Activated T-helper 17 cell treated with anti-CD3 and anti-CD28 coated beads, Interleukin-2, amount 50 U/mL, for 72 hours (primary cell): ENCODE data around the gene C19orf73. TPM values are rescaled to one million over a fixed set of nuclear protein-coding genes. Genes with fewer than 3 reads are reported as not detected.
A peak's percentile ranks its signal among the peaks of the same experiment; 100 is the strongest.

ENCODE experiments used
- ATAC-seq: fragments of 150-1000 bp; cut with Tn5 transposase; replicated peaks from 2 replicates; pipeline ENCODE4 v1.10.0; 2021; ENCODE audit warnings: mild to moderate bottlenecking, moderate library complexity
- H3K27ac Mint-ChIP-seq: one replicate; pipeline ENCODE4 v1.8.0; 2022; ENCODE audit warnings: mixed read lengths
- H3K27me3 Mint-ChIP-seq: one replicate; pipeline ENCODE4 v1.8.0; 2022; ENCODE audit warnings: mixed read lengths
- H3K36me3 Mint-ChIP-seq: one replicate; pipeline ENCODE4 v1.8.0; 2022; ENCODE audit warnings: low read depth, mild to moderate bottlenecking, mixed read lengths
- H3K4me1 Mint-ChIP-seq: one replicate; pipeline ENCODE4 v1.8.0; 2022; ENCODE audit warnings: mixed read lengths
- H3K4me3 Mint-ChIP-seq: one replicate; pipeline ENCODE4 v1.8.0; 2022; ENCODE audit warnings: mild to moderate bottlenecking, mixed read lengths
- H3K9me3 Mint-ChIP-seq: one replicate; pipeline ENCODE4 v1.8.0; 2022; ENCODE audit warnings: mixed read lengths
- total RNA-seq, 2 donors: library from RNA; stranded (reverse); gene quantifications; one replicate each; pipeline ENCODE4 v1.2.3, GENCODE V29; 2022

C19orf73 gene, protein sequence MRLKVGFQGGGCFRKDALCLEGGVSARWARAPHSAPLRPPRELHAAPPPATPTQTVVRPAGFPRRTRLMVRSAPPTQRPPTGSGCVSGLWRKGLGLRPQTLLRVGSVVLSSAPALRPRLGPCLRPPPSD
- total RNA-seq, result 1 to 10 TPM in 1 of 2 donors, under 1 TPM in 1; 0.50 to 1.3 TPM

DNA sequence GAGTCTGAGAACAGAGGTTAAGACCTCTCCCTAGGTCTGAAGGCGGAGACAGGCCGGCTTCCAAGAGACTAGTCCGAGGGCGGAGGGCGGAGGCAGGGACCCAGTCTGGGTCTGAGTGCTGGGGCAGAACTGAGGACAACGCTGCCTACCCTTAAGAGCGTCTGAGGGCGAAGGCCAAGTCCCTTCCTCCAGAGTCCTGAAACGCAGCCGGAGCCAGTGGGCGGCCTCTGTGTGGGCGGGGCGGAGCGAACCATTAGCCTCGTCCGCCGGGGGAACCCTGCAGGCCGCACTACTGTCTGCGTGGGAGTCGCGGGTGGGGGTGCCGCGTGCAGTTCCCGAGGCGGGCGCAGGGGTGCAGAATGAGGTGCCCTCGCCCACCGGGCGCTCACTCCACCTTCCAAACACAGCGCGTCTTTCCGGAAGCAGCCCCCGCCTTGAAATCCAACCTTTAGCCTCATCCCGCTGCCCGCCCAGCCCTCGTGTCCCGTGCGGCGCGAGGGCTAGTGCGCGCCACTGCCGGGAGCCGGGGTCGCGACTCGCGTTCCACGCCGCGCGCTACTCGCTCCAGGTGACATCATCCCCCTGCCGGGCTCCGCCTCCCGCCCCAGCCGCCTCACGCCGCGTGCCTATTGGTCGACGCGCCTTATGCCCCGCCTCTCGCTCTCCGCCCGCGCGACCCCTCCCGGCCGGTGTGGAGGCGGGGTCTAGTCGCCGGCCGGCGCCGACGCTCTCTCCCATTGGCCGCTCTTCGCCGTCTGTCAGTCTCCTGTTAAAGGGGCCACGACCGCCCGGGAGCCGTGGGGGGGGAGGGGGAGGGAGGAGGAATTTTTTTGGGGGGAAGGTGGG, at the start of gene C19orf73:
C19orf73 (minus strand) TSS at position 579 of the 846 bp plus-strand sequence; CDS start at position 458, 121 bp downstream.
- no peaks in the 10 kb centered on the region for H3K9me3 Mint-ChIP-seq
- H3K4me1 Mint-ChIP-seq, result peaks cover 19% of the 10 kb centered on the region
- H3K27ac Mint-ChIP-seq, result peak within 1 kb of the TSS; percentile 89
- peaks cover 5% of the 10 kb centered on the region for H3K27me3 Mint-ChIP-seq
- peak within 1 kb of the TSS; percentile 87 for H3K4me3 Mint-ChIP-seq
- H3K36me3 Mint-ChIP-seq, result no peaks in the 10 kb centered on the region
- peak; percentile 85 for ATAC-seq

DNA sequence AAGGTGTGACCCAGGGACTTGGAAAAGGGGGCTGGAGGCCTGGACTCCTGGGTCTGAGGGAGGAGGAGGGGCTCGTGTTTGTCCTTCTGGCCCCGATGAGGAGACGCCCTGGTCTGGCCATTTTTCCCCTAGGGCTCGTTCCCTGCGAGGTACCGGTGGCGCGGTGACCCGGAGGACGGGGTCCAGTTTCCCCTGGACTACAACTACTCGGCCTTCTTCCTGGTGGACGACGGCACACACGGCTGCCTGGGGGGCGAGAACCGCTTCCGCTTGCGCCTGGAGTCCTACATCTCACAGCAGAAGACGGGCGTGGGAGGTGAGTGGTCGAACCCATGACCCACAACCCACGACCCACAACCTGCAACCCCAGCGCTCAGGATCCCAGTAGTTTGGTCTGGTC, 49.5 kb upstream of the C19orf73 start:
- no peak overlapping the region for H3K4me3 Mint-ChIP-seq
- peaks cover 16% of the 10 kb centered on the region for H3K27me3 Mint-ChIP-seq
- no peak for ATAC-seq
- no peaks in the 10 kb centered on the region for H3K36me3 Mint-ChIP-seq
- H3K27ac Mint-ChIP-seq, result no peak overlapping the region
- H3K4me1 Mint-ChIP-seq, result no peaks in the 10 kb centered on the region
- no peaks in the 10 kb centered on the region for H3K9me3 Mint-ChIP-seq

DNA sequence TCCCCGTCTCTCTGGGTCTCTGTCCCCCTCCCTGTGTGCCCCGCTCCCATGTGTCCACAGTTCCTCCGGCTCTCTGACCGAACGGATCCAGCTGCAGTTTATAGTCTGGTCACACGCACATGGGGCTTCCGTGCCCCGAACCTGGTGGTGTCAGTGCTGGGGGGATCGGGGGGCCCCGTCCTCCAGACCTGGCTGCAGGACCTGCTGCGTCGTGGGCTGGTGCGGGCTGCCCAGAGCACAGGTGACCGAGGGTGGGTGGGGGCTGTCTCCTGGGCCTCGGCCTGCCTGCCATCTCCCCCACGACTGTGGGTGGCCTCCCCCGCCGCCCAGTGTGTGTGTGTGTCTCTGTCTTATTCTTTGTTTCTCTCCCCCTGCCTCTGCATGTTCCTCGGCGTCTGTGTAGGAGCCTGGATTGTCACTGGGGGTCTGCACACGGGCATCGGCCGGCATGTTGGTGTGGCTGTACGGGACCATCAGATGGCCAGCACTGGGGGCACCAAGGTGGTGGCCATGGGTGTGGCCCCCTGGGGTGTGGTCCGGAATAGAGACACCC, 49.0 kb upstream of the C19orf73 start:
- Mint-ChIP-seq H3K27me3 (peaks cover 16% of the 10 kb centered on the region), H3K4me3 (no peak overlapping the region), H3K4me1 (no peaks in the 10 kb centered on the region), H3K36me3 (no peaks in the 10 kb centered on the region), H3K9me3 (no peaks in the 10 kb centered on the region), H3K27ac (no peak overlapping the region)
- no peak for ATAC-seq

DNA sequence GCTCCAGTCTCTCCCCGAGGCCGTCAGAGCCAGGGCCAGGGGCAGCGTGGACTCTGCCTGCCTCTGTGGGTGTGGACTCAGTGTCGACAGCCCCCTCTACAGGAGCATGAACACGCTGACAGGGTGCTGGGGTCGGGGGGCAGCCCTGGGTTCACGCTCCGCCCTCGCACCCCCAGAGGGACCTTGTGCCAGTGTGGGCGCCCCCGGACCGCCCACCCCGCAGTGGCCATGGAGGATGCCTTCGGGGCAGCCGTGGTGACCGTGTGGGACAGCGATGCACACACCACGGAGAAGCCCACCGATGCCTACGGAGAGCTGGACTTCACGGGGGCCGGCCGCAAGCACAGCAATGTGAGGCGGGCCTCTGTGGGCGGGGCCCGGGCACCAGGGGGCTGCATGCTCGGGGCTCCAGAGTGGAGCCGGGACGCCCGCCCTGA, 46.9 kb upstream of the C19orf73 start:
- Mint-ChIP-seq H3K4me3 (no peak overlapping the region), H3K4me1 (no peaks in the 10 kb centered on the region), H3K36me3 (no peaks in the 10 kb centered on the region), H3K27ac (no peak overlapping the region), H3K9me3 (no peaks in the 10 kb centered on the region), H3K27me3 (peaks cover 13% of the 10 kb centered on the region)
- no peak for ATAC-seq

DNA sequence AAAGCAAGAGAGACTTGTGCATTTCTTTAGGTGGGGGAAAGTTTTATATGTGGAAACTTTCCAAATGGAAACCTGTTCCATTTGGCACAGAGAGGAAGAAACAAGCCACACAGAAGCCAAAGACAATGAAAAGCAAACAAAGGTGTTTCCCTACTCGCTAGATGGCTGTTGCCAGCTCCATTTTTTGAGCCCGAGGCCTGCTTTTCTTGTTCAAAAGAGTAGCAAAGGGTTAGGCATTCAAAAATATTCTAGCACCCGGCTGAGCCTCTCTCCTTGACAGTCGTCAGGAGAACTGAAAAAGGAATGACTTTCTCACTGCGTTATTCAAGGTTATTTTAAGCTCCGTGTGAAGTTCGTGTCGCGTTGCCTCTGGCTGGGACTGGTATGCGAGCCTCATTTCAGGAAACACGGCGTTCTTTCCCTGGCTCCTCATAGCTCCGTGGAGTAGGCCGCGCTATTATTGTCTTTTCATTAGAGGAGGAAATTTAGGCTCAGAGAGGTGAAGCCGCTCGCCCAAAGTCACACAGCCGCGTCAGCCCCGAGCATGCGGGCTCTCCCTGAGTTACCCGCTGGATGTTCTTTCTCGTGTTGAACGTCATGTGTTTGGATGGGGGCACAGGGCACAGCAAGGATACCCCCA, 46.3 kb upstream of the C19orf73 start:
- H3K36me3 Mint-ChIP-seq, result no peaks in the 10 kb centered on the region
- H3K9me3 Mint-ChIP-seq, result no peaks in the 10 kb centered on the region
- no peak for ATAC-seq
- H3K4me1 Mint-ChIP-seq, result no peaks in the 10 kb centered on the region
- H3K27ac Mint-ChIP-seq, result no peak overlapping the region
- no peak overlapping the region for H3K4me3 Mint-ChIP-seq
- peaks cover 15% of the 10 kb centered on the region for H3K27me3 Mint-ChIP-seq

DNA sequence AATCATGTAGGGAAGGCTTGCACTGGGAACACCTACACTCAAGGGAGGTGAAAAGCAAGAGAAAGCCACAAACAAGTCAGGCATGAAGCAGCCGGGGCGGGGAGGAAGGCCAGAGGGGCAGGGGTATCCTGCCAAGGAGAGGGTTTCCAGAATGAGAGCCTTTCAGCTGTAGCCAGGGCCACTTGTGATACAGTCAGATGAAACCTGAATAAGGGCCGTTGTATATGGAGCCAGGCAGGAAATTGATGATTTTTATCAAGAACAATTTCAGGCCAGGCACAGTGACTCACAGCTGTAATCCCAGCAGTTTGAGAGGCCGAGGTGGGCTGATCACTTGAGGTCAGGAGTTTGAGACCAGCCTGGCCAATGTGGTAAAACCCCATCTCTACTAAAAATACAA, 43.0 kb upstream of the C19orf73 start:
- Mint-ChIP-seq H3K4me1 (peaks cover 6% of the 10 kb centered on the region), H3K9me3 (no peaks in the 10 kb centered on the region), H3K27ac (no peak overlapping the region), H3K4me3 (no peak overlapping the region), H3K27me3 (peaks cover 32% of the 10 kb centered on the region), H3K36me3 (no peaks in the 10 kb centered on the region)
- no peak for ATAC-seq

DNA sequence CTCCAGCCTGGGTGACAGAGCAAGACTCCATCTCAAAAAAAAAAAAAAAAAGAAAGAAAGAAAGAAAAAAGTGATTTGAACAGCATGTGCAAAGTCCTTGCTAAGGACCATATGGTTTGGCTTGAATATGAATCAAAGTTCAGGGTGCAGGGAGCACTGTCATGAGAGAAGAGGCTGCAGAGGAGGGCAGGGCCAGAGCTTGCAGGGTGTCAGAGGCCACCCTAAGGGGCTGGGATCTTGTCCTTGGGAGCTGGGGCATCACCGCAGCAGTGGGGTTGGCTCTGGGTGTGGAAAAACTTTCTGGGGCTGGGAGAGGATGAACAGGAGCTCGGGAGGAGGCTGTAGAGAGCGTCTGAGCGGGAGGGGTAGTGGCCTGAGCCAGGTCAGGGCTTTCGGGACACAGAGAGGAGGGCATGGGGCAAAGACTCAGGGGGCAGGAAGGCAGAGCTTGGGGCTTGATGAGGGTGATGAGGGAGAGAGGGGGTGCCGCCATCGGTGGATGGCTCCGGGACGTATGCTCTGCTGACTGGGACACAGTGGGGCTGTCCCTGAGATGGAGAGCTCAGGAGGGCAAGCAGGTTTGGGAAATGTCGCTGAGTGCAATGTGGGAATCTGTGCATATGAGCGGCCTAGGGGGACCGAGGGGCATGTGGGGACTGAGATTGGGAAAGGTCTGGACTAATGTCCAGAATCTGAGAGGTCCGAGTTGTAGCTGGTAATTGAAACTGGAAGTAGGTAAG, 41.7 kb upstream of the C19orf73 start:
- peaks cover 32% of the 10 kb centered on the region for H3K27me3 Mint-ChIP-seq
- no peak for ATAC-seq

DNA sequence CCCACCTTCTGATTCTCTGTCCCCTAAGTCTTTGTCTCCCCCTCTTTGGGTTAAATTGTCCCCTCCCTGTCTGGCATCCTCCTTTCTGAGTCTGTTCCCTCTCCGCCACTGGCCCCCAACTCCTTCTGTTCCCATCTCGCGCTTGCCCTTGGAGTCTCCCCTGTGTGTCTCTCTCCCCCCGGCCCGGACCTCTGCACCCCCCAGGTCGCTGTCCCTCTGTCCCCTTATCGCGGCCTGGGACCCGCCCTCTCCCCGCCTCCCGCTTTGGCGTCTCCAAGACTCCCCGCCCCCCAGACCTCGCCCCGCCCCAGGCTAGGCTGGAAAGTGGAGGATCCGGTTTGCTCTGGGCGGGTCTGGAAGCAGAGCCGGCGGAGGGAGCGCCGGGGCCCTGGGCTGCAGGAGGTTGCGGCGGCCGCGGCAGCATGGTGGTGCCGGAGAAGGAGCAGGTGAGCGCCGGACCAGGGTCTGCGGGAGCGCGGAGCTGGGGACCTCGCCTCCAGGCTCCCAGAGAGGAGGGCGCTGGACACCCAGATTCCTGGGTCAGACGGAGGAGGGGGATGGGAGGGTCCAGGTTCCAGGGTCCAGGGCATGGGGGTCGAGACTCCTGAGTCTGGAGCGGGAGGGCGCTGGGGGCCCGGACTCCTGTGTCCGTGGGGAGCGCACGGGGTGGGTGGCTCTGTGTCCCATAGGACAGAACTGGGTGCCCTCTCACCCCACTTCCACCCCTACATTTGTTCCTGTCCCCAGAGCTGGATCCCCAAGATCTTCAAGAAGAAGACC, 38.7 kb upstream of the C19orf73 start, which contains the start of gene TRPM4:
TRPM4 (plus strand) TSS at position 348 of the 780 bp plus-strand sequence; CDS start at position 423, 75 bp downstream.
- Mint-ChIP-seq H3K4me3 (peak within 1 kb of the TSS; percentile 49), H3K4me1 (peaks cover 6% of the 10 kb centered on the region), H3K27ac (no peak within 1 kb of the TSS), H3K9me3 (no peaks in the 10 kb centered on the region), H3K27me3 (peaks cover 56% of the 10 kb centered on the region), H3K36me3 (no peaks in the 10 kb centered on the region)
- ATAC-seq, result peak; percentile 66

More for the DNA sequence above, 41.7 kb upstream of the C19orf73 start:
- Mint-ChIP-seq H3K4me3 (no peak overlapping the region), H3K4me1 (peaks cover 6% of the 10 kb centered on the region), H3K36me3 (no peaks in the 10 kb centered on the region), H3K9me3 (no peaks in the 10 kb centered on the region), H3K27ac (no peak overlapping the region)

DNA sequence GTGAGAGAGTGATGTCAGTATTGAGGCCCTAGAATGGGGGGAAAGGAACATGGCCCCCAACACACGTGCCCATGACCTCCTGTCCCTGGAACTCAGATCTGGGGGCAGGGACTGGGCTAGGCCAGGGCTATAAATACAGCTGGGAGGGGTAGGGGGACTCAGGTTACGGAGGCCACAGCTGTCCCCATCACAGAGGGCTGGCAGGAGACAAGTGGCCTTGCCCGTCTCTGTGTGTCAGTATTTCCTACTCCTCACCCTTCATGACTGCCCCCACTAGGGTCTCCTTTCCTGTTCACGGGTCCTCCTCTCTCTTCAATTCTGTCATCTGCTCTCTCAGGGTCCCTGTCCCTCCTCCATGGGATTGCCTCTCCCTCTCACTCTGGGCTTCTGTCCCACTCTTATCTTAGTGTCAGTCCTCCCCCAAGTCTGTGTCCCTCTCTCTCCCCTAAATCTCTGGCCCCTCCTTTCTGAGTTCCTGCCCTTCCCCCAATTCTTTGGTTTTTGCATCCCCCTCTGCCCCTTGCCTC, 36.9 kb upstream of the C19orf73 start:
- no peak for ATAC-seq
- no peak overlapping the region for H3K4me3 Mint-ChIP-seq
- no peaks in the 10 kb centered on the region for H3K9me3 Mint-ChIP-seq
- no peaks in the 10 kb centered on the region for H3K36me3 Mint-ChIP-seq
- H3K27me3 Mint-ChIP-seq, result peaks cover 60% of the 10 kb centered on the region
- no peak overlapping the region for H3K27ac Mint-ChIP-seq
- H3K4me1 Mint-ChIP-seq, result peaks cover 6% of the 10 kb centered on the region

DNA sequence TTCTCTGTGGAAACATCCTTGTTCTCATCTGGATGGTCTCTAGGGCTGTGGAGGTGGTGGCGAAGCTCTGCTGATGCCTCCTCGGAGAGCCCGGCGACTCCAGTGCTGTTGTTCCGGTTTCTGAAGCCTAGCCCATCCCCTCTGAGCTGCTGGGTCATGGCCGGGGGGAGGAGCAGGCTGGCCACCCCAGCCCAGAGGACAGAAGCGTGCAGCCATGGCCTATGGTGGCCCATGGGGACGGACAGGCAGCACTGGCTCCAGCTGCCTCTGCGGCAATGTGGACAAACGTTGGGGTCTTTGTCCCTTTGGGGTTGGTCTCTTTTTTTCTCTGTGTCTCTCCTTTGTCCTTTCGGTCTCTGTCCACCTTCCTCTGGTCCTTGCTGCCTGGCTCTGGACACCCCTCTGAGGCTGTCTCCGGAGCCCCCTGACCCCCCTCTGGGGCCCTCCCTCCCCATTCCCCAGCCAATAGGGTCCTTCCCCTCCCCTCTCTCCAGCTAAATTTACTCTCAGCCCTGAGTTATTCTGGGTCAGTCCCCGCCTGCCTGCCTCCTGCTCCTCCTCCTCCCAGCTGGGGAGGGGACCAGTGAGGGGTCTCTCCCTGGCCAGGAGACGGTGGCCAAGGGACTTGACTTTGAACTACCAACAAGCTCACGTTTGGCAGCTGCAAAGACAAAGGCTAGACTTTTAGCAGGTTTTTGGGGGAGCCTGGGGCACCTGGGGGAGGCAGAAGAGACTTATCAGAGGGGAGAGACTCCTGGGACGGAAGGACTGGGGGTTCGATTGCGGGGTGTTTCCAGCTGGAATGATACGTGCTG, 36.3 kb upstream of the C19orf73 start, which contains the start of gene HRC:
HRC (minus strand) TSS at position 392 of the 815 bp plus-strand sequence; CDS start at position 233, 159 bp downstream.
- H3K27ac Mint-ChIP-seq, result no peak within 1 kb of the TSS
- H3K9me3 Mint-ChIP-seq, result no peaks in the 10 kb centered on the region
- H3K4me3 Mint-ChIP-seq, result no peak within 1 kb of the TSS
- no peaks in the 10 kb centered on the region for H3K36me3 Mint-ChIP-seq
- ATAC-seq, result no peak
- peaks cover 6% of the 10 kb centered on the region for H3K4me1 Mint-ChIP-seq
- H3K27me3 Mint-ChIP-seq, result peaks cover 57% of the 10 kb centered on the region

DNA sequence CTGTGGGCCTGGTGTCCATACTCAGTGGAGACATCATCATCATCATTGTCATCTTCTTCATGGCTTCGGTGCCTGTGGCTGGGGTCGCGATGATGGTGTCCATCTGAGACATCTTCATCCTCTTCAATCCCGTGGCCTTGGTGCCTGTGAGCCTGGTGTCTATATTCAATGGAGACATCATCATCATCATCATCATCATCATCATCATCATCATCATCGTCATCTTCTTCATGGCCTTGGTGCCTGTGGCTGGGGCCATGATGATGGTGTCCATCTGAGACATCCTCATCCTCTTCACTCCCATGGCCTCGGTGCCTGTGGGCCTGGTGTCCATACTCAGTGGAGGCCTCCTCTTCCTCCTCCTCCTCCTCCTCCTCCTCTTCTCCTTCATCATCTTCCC, 35.3 kb upstream of the C19orf73 start:
- Mint-ChIP-seq H3K36me3 (no peaks in the 10 kb centered on the region), H3K27me3 (peaks cover 56% of the 10 kb centered on the region), H3K4me3 (no peak overlapping the region), H3K27ac (no peak overlapping the region), H3K4me1 (peaks cover 6% of the 10 kb centered on the region), H3K9me3 (no peaks in the 10 kb centered on the region)
- no peak for ATAC-seq

DNA sequence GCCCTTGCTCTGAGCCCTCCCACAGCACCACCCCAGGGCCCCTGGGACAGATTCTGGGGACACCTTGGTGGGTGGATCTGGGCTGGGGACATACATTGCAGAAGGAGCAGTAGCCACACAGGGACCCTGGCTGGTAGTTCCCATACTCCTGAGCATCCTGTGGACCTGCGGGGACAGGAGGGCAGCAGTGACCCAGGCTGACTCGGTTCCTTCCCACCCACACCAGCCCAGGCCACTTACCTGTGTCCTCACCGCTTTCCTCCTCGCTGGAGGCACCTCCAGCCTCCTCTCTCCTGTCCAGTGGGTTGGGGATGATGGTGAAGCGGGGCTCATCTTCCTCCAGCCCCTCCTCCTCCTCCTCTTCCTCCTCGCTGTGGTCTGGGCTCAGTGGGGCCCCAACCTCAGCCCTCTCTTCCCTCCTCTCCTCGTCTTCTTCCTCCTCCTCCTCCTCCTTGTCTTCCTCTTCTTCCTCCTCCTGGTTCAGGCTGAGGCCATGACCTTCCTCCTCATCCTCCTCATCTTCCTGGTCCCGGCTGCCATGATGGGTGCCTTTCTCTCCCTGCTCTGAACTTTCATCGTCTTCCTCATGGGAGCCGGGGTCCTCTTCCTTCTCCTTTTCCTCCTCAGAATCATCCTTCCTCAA, 34.3 kb upstream of the C19orf73 start:
- no peaks in the 10 kb centered on the region for H3K36me3 Mint-ChIP-seq
- H3K27me3 Mint-ChIP-seq, result peaks cover 58% of the 10 kb centered on the region
- no peak overlapping the region for H3K27ac Mint-ChIP-seq
- no peak overlapping the region for H3K4me3 Mint-ChIP-seq
- no peaks in the 10 kb centered on the region for H3K9me3 Mint-ChIP-seq
- peaks cover 6% of the 10 kb centered on the region for H3K4me1 Mint-ChIP-seq
- ATAC-seq, result no peak
